SU-DHL-6 (cell line): Measurements from ENCODE around the gene ITGA7.

Experiments used
- H2AFZ ChIP-seq: fragments of 200-600 bp; sonication (generic); 2 replicates; pipeline ENCODE4 v1.6.1; 2014; ENCODE audit warnings: low read depth, mild to moderate bottlenecking, moderate library complexity, mixed read lengths, antibody characterized with exemption, low read length; ENCODE audit not compliant: severe bottlenecking
- H3F3A ChIP-seq: fragments of 200-600 bp; shearing (Covaris generic); 2 replicates; pipeline ENCODE4 v1.6.0; 2016; ENCODE audit warnings: antibody characterized with exemption, mild to moderate bottlenecking; ENCODE audit not compliant: insufficient read depth
- H3K27ac ChIP-seq: fragments of 200-600 bp; sonication (generic); 2 replicates; pipeline ENCODE4 v1.5.1; 2016; ENCODE audit warnings: low read depth, mild to moderate bottlenecking, low read length, moderate library complexity, mixed read lengths
- H3K27me3 ChIP-seq: fragments of 200-600 bp; sonication (generic), shearing (Covaris generic); 2 replicates; pipeline ENCODE4 v1.6.0; 2014; ENCODE audit warnings: mild to moderate bottlenecking, low read length
- H3K36me3 ChIP-seq: fragments of 200-600 bp; sonication (generic); 2 replicates; pipeline ENCODE4 v1.6.1; 2014; ENCODE audit warnings: mild to moderate bottlenecking, low read length, mixed read lengths
- H3K4me2 ChIP-seq: fragments of 300-600, 200-600 bp; shearing (Covaris generic), sonication (generic); 2 replicates; pipeline ENCODE4 v1.6.0; 2014; ENCODE audit warnings: low read length, low read depth, mild to moderate bottlenecking; ENCODE audit not compliant: poor library complexity, severe bottlenecking
- H3K4me3 ChIP-seq: fragments of 200-600 bp; sonication (generic); 2 replicates; pipeline ENCODE4 v1.5.1; 2014; ENCODE audit warnings: antibody characterized with exemption, low read length, mild to moderate bottlenecking, mixed read lengths; ENCODE audit not compliant: insufficient read depth, poor library complexity, severe bottlenecking
- H3K79me2 ChIP-seq: fragments of 200-600 bp; sonication (generic); 2 replicates; pipeline ENCODE4 v1.6.1; 2014; ENCODE audit warnings: mild to moderate bottlenecking, low read length, moderate library complexity; ENCODE audit not compliant: insufficient read depth
- H3K9ac ChIP-seq: fragments of 200-600 bp; sonication (generic); 2 replicates; pipeline ENCODE4 v1.7.0; 2014; ENCODE audit warnings: mild to moderate bottlenecking, low read length
- H3K9me2 ChIP-seq: fragments of 200-600 bp; sonication (generic); replicated peaks from 2 replicates; pipeline ENCODE4 v1.6.1; 2014; ENCODE audit warnings: low read length; ENCODE audit not compliant: insufficient read depth
- H3K9me3 ChIP-seq: fragments of 200-600 bp; sonication (generic); 2 replicates; pipeline ENCODE4 v1.6.1; 2014; ENCODE audit warnings: low read length, mixed read lengths; ENCODE audit not compliant: insufficient read depth
- H4K20me1 ChIP-seq: fragments of 200-600 bp; sonication (generic); 2 replicates; pipeline ENCODE4 v1.6.1; 2014; ENCODE audit warnings: low read depth, mild to moderate bottlenecking, antibody characterized with exemption, low read length, moderate library complexity, mixed read lengths
- CTCF ChIP-seq: fragments of 200-600 bp; sonication (generic); IDR thresholded peaks from one replicate; pipeline ENCODE4 v1.5.1; 2017; ENCODE audit warnings: antibody characterized with exemption, mild to moderate bottlenecking, low read length, moderate library complexity; ENCODE audit not compliant: insufficient read depth, poor library complexity, severe bottlenecking
- EZH2phosphoT487 ChIP-seq: fragments of 200-600 bp; sonication (generic), shearing (Covaris generic); conservative IDR thresholded peaks from 2 replicates; pipeline ENCODE4 v1.6.1; 2018; ENCODE audit warnings: mild to moderate bottlenecking, antibody characterized with exemption, low read length, moderate library complexity, mixed read lengths

Gene ITGA7

DNA sequence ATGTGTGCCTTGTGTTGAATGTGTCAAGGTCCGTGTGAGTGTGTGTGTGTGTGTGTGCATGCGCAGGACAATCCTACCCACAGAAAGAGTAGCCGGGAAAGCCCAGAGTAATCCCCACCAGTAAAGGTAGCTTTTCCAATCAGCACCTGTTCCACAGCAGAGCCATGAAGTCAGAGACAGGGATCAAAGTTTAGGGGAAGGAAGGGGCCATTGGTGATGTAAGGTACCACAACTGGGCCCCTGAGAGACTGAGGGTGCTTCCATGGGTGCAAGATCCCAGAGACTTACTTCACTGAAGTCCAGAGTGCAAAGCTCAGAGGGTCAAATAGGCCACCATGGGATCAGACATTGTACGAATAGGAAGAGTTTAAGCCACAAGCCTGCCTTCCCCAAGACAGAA is 50.5 kb downstream of the ITGA7 start:
- H3K9me2 ChIP-seq: no peaks in the 10 kb centered on the region
- no peaks in the 10 kb centered on the region for H4K20me1 ChIP-seq
- H2AFZ ChIP-seq: no peak overlapping the region
- H3K27ac ChIP-seq: no peak overlapping the region
- H3K4me3 ChIP-seq: no peak overlapping the region
- H3K36me3 ChIP-seq: no peaks in the 10 kb centered on the region
- H3K4me2 ChIP-seq: no peak overlapping the region
- H3F3A ChIP-seq: no peaks in the 10 kb centered on the region
- H3K27me3 ChIP-seq: no peaks in the 10 kb centered on the region
- TF ChIP-seq CTCF (no peak), EZH2phosphoT487 (no peak)
- H3K9me3 ChIP-seq: no peaks in the 10 kb centered on the region
- no peak overlapping the region for H3K9ac ChIP-seq
- H3K79me2 ChIP-seq: no peaks in the 10 kb centered on the region

DNA sequence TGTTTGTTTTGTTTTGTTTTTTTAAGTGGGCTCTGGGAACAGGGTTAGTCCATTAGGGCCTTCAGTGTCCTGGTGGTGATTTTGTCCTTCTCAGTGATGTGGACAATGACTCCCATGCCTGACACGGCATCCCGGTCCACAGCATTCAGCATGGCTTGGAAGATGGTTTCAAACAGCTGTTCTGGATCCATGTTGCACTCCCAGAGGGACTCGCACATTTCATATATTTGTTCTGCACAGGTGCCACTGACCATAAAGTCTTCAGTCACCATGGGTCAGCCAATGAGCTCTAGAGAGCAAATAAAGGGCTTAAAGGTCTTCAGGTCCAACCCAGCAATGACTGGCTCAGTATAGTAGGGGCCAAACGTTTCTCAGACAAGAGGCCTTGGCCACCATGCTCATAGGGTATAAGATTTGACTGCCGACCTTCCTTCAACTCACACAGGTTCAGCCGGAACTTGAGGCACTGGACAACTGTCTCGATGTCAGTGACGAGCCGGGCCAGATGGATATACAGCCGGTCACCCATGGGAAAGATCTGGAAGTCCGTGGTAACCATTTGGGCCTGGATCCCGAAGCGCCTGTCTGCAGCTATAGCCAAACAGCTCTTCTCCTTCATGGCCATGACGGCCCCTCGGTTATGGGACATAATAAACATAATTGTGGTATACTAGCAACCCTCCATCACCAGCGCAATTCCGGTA is 53.0 kb downstream of the ITGA7 start:
- Histone ChIP-seq H3K4me2 (no peak overlapping the region), H3K27ac (no peak overlapping the region), H3K4me3 (no peak overlapping the region), H3K36me3 (no peaks in the 10 kb centered on the region), H3F3A (no peaks in the 10 kb centered on the region), H4K20me1 (no peaks in the 10 kb centered on the region), H3K27me3 (no peaks in the 10 kb centered on the region), H3K9me3 (no peaks in the 10 kb centered on the region), H3K9ac (no peak overlapping the region), H2AFZ (no peak overlapping the region), H3K9me2 (no peaks in the 10 kb centered on the region), H3K79me2 (no peaks in the 10 kb centered on the region)
- TF ChIP-seq CTCF: no peak
- no peak for TF ChIP-seq EZH2phosphoT487

DNA sequence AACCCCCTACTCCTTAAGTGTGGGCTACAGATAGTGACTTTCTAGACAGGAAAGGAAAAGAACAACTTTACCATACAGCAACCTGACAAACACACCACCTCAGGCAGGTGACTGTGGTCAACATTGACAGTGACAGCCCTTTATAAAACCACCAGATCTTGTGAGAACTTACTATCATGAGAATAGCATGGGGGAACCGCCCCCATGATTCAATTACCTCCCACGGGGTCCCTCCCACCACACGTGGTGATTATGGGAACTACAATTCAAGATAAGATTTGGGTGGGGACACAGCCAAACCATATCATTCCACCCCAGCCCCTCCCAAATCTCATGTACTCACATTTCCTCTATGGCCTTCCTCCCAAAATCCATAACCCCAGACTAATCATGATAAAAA is 54.7 kb downstream of the ITGA7 start:
- Histone ChIP-seq H4K20me1 (no peaks in the 10 kb centered on the region), H3K9me2 (no peaks in the 10 kb centered on the region), H3K9ac (no peak overlapping the region), H3K27me3 (no peaks in the 10 kb centered on the region), H3K36me3 (no peaks in the 10 kb centered on the region), H3K79me2 (no peaks in the 10 kb centered on the region), H3F3A (no peaks in the 10 kb centered on the region), H3K4me2 (no peak overlapping the region), H3K27ac (no peak overlapping the region), H3K4me3 (no peak overlapping the region), H2AFZ (no peak overlapping the region), H3K9me3 (no peaks in the 10 kb centered on the region)
- TF ChIP-seq EZH2phosphoT487 (no peak), CTCF (no peak)
